Measurements from ENCODE around the gene MYO1D.
"Not testable (repeated sequence)": the region's sequence is repeated elsewhere in the genome, so short reads cannot be mapped to it uniquely, and the experiment has no call there.

The MYO1D gene

GRCh38 chr17:32876417-32877163 lies at the start of gene MYO1D:
TSS of gene MYO1D (minus strand) at chr17:32877124. CDS start at chr17:32876872, 252 bp downstream.
- no peak for DNase-seq

DNA sequence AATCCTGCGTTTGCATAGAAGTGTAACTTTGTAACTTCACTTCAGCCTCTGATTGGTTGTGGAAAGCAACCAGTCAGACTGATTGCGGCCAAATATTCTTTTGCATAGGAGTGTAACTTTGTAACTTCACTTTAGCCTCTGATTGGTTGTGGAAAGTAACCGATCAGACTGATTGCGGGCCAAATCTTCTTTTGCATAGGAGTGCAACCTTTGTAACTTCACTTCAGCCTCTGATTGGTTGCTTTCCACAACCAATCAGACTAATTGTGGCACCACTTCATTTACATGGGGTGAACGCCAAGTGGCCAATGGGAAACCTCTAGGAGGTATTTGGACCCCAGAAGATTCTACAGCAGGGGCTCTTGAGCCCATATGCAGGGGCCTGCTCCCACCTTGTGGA lies 49.3 kb upstream of the MYO1D start:
- DNase-seq: no peak

DNA sequence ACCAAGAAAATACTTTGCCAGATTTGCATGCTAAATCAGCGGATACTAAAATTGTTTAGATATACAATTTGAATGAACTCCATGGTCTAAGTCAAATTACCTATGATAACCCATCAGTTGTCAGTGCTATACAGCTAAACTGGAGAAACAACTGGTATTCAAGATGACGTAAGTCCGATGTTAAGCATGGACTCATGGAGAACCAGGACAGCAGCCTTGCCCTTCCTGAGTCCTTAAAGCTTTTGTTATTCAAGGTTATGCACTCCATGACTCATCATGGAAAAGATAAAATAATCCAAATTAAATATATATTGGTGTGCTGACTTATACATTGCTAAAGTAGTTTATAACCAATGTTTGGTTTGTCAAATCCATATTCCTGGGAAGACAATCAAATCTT lies 47.0 kb upstream of the MYO1D start:
- DNase-seq: not testable (repeated sequence)

GRCh38 chr17:32921017-32921416 lies 44.1 kb upstream of the MYO1D start:
- no peak for DNase-seq

GRCh38 chr17:32920293-32920692 lies 43.4 kb upstream of the MYO1D start:
- DNase-seq: no peak

GRCh38 chr17:32919876-32920275 lies 43.0 kb upstream of the MYO1D start:
- not testable (repeated sequence) for DNase-seq

GRCh38 chr17:32917842-32918241 lies 40.9 kb upstream of the MYO1D start:
- DNase-seq: no peak

DNA sequence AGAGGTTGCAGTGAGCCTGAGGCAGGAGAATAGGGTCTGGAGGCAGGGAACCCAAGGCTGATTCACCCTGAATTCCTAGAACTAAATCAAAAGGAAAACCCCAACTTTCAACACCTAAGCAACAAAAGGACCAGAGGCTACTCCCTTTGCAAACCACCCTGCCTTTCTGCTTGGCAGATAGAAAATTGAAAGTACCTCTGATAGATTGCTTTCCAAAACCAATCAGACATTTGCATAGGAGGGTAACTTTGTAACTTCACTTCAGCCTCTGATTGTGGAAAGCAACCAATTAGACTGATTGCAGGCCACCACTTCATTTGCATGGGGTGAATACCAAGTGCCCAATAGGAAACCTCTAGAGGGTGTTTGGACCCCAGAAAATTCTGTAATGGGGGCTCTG lies 40.2 kb upstream of the MYO1D start:
- DNase-seq: no peak

GRCh38 chr17:32916134-32916533 lies 39.2 kb upstream of the MYO1D start:
- no peak for DNase-seq

DNA sequence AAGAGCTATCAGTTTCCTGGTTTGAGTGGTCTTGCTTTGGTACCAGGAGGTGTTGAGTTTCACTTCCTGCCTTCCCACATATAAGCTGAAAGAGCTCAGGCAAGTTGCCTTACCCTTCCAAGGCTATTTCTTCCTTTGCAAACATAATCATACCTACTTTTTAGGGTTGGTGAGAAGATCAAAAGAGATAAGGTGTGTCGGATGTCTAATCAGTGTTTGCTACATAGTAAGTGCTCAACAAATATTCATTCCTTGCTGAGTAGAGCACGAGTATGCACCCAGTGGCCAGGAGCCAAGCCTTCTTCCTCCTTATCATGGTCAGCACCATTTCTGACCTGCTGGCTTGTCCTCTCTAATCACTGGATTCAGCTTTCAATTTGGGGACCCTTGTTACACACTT lies 38.3 kb upstream of the MYO1D start:
- DNase-seq: no peak

GRCh38 chr17:32914181-32914580 lies 37.3 kb upstream of the MYO1D start:
- no peak for DNase-seq

DNA sequence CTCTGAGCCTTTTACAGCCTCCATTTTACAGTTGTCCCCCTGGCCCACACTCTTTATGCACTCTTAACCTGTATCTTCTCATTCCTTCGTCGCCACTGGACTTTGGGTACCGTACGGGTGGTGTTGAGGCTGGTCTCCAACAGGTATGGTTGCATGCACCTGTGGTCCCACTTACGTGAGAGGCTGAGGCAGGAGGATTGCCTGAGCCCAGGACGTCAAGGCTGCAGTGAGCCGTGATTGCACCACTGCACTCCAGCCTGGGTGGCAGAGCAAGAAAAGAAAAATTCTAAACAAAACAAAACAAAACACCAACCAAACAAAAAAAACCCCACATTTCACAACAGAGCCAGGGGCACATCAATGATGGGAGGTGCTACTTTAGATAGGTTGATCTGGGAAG lies 36.7 kb upstream of the MYO1D start:
- DNase-seq: no peak

- DNase-seq: peak; percentile 42
Observed at GRCh38 chr17:32912218-32912897, 35.4 kb upstream of the MYO1D start.

DNA sequence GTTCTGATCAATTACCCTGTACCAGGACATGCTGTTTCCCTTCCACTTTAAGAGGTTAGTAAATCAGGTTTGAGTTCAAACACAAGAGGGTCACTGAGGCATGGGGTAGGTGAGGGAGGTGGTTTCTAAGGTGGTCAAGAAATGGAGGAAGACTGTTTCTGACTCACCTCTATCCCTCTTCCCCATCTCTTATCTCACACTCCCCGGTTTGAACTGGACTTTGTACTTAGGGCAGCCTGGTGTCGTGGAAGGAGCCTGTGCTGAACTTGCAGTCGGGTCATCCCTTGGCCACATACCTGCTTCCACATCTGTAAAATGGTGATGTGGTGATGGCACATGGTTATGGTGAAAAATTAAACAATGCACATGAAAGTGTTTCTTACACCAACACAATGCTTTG lies 33.8 kb upstream of the MYO1D start:
- DNase-seq: no peak

- peak; percentile 76 for DNase-seq
Observed at GRCh38 chr17:32909787-32910369, 33.0 kb upstream of the MYO1D start.

DNA sequence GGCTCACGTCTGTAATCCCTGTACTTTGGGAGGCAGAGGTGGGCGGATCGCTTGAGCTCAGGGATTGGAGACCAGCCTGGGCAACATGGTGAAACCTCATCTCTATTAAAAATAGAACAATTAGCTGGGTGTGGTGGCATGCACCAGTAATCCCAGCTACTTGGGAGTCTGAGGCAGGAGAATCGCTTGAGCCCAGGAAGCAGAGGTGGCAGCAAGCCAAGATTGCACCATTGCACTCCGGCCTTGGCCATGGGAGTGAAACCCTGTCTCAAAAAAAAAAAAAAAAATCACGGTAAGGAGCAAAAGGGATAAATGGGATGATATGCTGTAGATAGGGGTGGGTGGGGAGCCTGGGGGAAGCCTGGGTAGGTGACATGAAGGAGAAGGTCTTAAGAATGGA lies 30.7 kb upstream of the MYO1D start:
- DNase-seq: no peak

DNA sequence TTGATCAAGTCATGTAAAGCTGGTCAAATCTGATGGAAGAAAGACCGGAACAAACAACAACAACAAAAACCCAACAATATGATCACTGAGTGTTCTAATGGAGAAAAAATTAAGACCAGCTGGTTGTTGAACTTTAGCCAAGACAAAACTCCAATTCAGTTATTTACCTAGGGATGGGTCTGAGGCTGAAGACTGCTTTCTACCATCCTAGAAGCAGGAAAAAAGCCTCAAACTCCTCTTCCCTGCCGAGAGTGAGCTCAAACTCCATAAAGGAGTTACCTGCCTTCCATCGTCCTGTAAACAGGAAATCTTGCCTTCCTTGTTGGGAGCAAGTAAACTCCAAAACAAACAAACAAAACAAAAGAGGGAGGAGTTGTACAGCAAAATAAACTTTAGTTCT lies 28.0 kb upstream of the MYO1D start:
- no peak for DNase-seq

GRCh38 chr17:32903774-32904673 lies 27.1 kb upstream of the MYO1D start:
- no peak for DNase-seq

DNA sequence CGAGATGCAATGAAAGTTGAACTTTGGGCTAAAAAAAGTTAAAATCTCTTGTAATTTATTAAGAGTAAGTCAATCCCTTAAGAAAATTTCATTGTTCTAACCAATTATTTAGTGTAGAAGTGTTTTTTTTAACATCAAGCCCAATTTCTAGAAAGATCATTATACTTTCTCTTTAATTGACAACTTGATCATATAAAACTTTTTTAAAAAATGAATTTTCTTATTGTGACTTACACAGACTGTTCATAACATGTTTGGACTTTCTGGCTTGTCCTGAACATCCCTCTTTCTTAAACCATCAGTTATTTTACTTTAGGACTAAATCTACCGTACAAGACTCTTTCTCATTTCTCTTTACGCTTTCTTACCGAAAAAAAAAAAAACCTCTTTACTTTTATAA lies 24.8 kb upstream of the MYO1D start:
- no peak for DNase-seq

DNA sequence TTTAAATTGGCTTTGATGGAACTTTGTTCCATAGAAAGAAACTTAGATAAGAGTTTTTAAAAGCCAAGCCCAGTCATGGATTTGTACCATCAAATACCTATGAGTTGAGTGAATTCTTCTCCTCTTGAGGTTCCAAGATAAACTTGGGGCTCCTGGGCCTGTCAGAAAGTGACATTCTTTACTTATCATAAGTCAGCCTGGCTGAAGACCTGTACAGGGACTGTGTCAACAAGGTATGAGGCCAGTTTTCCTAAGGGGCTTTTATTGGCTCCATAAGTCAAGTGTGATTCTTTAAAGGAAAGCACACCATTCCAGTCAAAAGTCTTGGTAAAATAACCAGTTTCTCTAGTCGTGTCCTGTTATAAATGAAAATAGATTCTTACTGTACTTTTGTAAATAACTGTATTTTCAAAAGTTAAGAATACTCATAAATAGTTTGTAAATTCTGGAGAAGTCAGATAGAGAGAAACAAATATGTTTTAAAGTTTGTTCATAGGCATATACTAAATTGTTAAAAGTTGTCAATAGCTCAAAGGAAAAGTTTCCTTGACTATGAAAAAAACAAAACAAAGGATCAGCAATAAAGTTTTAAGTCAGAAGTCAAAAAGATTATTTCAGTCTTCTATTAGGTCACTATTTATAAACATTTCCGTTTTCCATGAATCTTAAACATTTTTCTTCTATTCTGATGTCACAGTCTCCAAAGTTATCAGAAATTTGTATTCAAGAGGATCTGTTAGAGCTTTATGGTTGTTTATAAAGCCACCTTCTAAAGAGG lies 22.5 kb upstream of the MYO1D start:
- DNase-seq: no peak

DNA sequence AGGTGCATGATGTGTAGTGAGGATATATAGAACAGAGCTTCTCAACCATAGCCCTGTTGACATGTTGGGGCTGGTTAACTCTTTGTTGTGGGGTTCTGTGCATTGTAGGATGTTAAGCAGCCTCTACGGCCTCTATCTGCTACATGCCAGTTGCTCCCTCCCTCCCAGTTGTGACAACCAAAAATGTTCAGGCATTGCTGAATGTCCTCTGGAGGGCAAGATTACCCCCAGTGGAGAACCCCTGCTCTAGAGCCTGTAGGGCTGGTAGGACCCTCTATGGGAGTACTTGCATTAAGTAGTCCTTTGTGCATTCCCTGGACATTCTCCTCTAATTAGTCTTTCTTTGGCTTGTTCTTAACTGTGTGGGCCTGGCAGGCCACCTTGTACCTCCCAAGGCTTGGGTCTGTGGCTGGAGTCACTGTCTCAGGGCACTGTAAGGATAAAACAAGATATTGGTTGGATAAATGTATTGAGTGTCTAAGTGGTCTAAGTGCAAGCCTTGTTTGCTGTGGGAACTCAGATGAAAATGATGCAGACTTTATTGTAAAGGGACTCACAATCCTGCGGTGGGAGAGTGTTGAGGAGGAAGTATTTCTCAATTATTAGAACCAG lies 19.8 kb upstream of the MYO1D start:
- DNase-seq: no peak

- DNase-seq: no peak
Observed at GRCh38 chr17:32894245-32894644, 17.3 kb upstream of the MYO1D start.

All from fibroblast of skin of right biceps (primary cell).